Left kidney (tissue), 2 donors: ENCODE results near the gene C16orf92. TPM values are rescaled to one million over a fixed set of nuclear protein-coding genes. Genes with fewer than 3 reads are reported as not detected.
A peak's percentile ranks its signal among the peaks of the same experiment; 100 is the strongest.

Source experiments
- DNase-seq: peaks from one replicate; pipeline ENCODE4 v3.0.0-alpha.2; 2013
- polyA plus RNA-seq: library from polyadenylated mRNA; unstranded; fragments of 120-200 nt; gene quantifications from one replicate; pipeline ENCODE4 v1.2.1, GENCODE V29; 2013; ENCODE audit not compliant: insufficient read length

C16orf92 gene
- polyA plus RNA-seq, 1 donor, result not detected

- DNase-seq, result no peak
Measured at GRCh38 chr16:29988346-29989075, 34.5 kb upstream of the C16orf92 start.

- no peak for DNase-seq
Measured at GRCh38 chr16:29989111-29989858, 33.7 kb upstream of the C16orf92 start.

- DNase-seq, result no peak
Measured at GRCh38 chr16:29990034-29990433, 33.0 kb upstream of the C16orf92 start.

GRCh38 chr16:29990883-29991570 lies 32.0 kb upstream of the C16orf92 start:
- no peak for DNase-seq

GRCh38 chr16:29991571-29991904 lies 31.5 kb upstream of the C16orf92 start:
- no peak for DNase-seq

- no peak for DNase-seq
Measured at GRCh38 chr16:29992344-29992967, 30.5 kb upstream of the C16orf92 start.

GRCh38 chr16:29993191-29993902 lies 29.7 kb upstream of the C16orf92 start:
- DNase-seq, result no peak

- no peak for DNase-seq
Measured at GRCh38 chr16:29993903-29994599, 28.9 kb upstream of the C16orf92 start.

GRCh38 chr16:29994600-29995323 lies 28.2 kb upstream of the C16orf92 start:
- DNase-seq, result no peak

GRCh38 chr16:29995324-29995910 lies 27.6 kb upstream of the C16orf92 start, which contains the start of gene HIRIP3:
Gene HIRIP3 (minus strand): TSS chr16:29995617. CDS start chr16:29995605, 12 bp downstream.
- peak; percentile 82 for DNase-seq

- peak; percentile 94 for DNase-seq
Measured at GRCh38 chr16:29995911-29996765, 26.9 kb upstream of the C16orf92 start, which contains the start of gene INO80E. Gene INO80E (plus strand): TSS chr16:29996241. CDS start chr16:29996311, 70 bp downstream.

- DNase-seq, result no peak
Measured at GRCh38 chr16:29996766-29997250, 26.2 kb upstream of the C16orf92 start.

GRCh38 chr16:29999605-30000004 lies 23.4 kb upstream of the C16orf92 start:
- DNase-seq, result no peak

- no peak for DNase-seq
Measured at GRCh38 chr16:30000735-30001631, 22.0 kb upstream of the C16orf92 start.

- DNase-seq, result no peak
Measured at GRCh38 chr16:30002614-30003346, 20.2 kb upstream of the C16orf92 start.

- no peak for DNase-seq
Measured at GRCh38 chr16:30003670-30004423, 19.2 kb upstream of the C16orf92 start.
